ENCODE measurements around the gene PTPN13. TPM values are rescaled to one million over a fixed set of nuclear protein-coding genes. Genes with fewer than 3 reads are reported as not detected.
A peak's percentile ranks its signal among the peaks of the same experiment; 100 is the strongest.

Gene PTPN13
- total RNA-seq, 1 donor from 2014 or later: 244 TPM

DNA sequence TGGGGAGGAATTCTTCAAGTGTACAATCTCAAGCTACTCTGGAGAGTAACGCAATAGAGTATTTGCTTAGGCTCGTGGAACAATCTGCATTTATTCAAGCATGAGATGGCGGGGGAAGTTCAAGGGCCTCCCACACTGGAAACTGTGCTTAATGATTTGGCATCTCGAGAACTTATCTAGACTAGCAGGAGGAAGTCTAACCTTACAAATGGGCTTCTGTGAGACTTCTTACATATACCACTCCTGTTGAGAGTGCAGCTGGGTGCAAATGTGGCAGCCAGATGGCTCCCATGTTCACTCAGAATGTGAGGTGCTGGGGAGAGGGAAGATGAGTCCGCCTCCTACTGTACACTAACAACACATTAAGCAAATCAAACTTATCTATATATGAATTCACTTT is 29.3 kb upstream of the PTPN13 start:
- Histone ChIP-seq H3K9me3 (ENCODE audit: low read depth) (no peaks in the 10 kb centered on the region), H3K36me3 (no peaks in the 10 kb centered on the region), H3K4me2 (no peak overlapping the region), H3K4me3 (no peak overlapping the region), H4K20me1 (ENCODE audit: low read depth) (no peaks in the 10 kb centered on the region), H3K27me3 (no peaks in the 10 kb centered on the region), H3F3A (ENCODE audit: low read depth) (no peaks in the 10 kb centered on the region), H3K9ac (no peak overlapping the region), H3K79me2 (ENCODE audit: low read depth) (peaks cover 4% of the 10 kb centered on the region), H3K27ac (no peak overlapping the region), H3K4me1 (no peaks in the 10 kb centered on the region), H2AFZ (replicated peaks) (no peak overlapping the region)
- Mint-ChIP-seq H3K4me3 (no peak overlapping the region), H3K4me1 (peaks cover 3% of the 10 kb centered on the region), H3K27me3 (ENCODE audit: insufficient read depth, low read depth) (no peaks in the 10 kb centered on the region), H3K27ac (no peak overlapping the region), H3K9me3 (no peaks in the 10 kb centered on the region), H3K36me3 (peaks cover 5% of the 10 kb centered on the region)
- TF ChIP-seq EZH2phosphoT487 (IDR thresholded peaks at IDR 0.05): no peak
- TF ChIP-seq, protein P1, sequence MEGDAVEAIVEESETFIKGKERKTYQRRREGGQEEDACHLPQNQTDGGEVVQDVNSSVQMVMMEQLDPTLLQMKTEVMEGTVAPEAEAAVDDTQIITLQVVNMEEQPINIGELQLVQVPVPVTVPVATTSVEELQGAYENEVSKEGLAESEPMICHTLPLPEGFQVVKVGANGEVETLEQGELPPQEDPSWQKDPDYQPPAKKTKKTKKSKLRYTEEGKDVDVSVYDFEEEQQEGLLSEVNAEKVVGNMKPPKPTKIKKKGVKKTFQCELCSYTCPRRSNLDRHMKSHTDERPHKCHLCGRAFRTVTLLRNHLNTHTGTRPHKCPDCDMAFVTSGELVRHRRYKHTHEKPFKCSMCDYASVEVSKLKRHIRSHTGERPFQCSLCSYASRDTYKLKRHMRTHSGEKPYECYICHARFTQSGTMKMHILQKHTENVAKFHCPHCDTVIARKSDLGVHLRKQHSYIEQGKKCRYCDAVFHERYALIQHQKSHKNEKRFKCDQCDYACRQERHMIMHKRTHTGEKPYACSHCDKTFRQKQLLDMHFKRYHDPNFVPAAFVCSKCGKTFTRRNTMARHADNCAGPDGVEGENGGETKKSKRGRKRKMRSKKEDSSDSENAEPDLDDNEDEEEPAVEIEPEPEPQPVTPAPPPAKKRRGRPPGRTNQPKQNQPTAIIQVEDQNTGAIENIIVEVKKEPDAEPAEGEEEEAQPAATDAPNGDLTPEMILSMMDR (IDR thresholded peaks at IDR 0.05): no peak
- no peak for TF ChIP-seq EZH2 (IDR thresholded peaks at IDR 0.05)
- DNase-seq (ENCODE audit: low spot score): no peak

DNA sequence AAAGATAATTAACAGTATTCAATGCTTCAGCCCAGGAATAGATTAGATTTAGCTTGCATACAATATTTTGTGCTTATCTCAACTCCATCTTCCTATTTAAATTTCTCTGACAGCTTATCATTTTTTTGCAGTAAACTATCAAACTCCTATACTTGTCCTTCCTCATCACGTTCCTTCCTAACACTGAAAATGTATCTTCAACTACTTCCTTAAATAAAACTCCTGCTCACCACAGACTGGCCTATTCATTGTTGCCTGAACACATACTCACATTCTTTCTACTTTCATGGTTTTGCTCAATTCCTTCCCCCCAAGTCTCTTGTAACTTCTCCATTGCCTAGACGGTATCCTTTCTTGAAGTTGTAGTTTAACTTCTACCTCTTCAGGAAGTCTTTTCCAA is 28.5 kb upstream of the PTPN13 start:
- H3K36me3 ChIP-seq: no peaks in the 10 kb centered on the region
- peaks cover 7% of the 10 kb centered on the region for H3K79me2 ChIP-seq (ENCODE audit: low read depth)
- H3K27ac Mint-ChIP-seq: no peak overlapping the region
- H3F3A ChIP-seq (ENCODE audit: low read depth): no peaks in the 10 kb centered on the region
- no peak overlapping the region for H3K4me3 Mint-ChIP-seq
- H3K4me1 ChIP-seq: peaks cover 4% of the 10 kb centered on the region
- no peaks in the 10 kb centered on the region for H4K20me1 ChIP-seq (ENCODE audit: low read depth)
- H3K36me3 Mint-ChIP-seq: peaks cover 5% of the 10 kb centered on the region
- no peak overlapping the region for H2AFZ ChIP-seq (replicated peaks)
- no peaks in the 10 kb centered on the region for H3K27me3 ChIP-seq
- no peaks in the 10 kb centered on the region for H3K9me3 ChIP-seq (ENCODE audit: low read depth)
- no peaks in the 10 kb centered on the region for H3K27me3 Mint-ChIP-seq (ENCODE audit: insufficient read depth, low read depth)
- H3K4me2 ChIP-seq: no peak overlapping the region
- DNase-seq (ENCODE audit: low spot score): no peak
- H3K4me3 ChIP-seq: no peak overlapping the region
- H3K9ac ChIP-seq: no peak overlapping the region
- no peak overlapping the region for H3K27ac ChIP-seq
- H3K9me3 Mint-ChIP-seq: no peaks in the 10 kb centered on the region
- peaks cover 4% of the 10 kb centered on the region for H3K4me1 Mint-ChIP-seq
- TF ChIP-seq EZH2 (IDR thresholded peaks at IDR 0.05): no peak
- TF ChIP-seq, protein P1 (IDR thresholded peaks at IDR 0.05): no peak
- TF ChIP-seq EZH2phosphoT487 (IDR thresholded peaks at IDR 0.05): no peak

DNA sequence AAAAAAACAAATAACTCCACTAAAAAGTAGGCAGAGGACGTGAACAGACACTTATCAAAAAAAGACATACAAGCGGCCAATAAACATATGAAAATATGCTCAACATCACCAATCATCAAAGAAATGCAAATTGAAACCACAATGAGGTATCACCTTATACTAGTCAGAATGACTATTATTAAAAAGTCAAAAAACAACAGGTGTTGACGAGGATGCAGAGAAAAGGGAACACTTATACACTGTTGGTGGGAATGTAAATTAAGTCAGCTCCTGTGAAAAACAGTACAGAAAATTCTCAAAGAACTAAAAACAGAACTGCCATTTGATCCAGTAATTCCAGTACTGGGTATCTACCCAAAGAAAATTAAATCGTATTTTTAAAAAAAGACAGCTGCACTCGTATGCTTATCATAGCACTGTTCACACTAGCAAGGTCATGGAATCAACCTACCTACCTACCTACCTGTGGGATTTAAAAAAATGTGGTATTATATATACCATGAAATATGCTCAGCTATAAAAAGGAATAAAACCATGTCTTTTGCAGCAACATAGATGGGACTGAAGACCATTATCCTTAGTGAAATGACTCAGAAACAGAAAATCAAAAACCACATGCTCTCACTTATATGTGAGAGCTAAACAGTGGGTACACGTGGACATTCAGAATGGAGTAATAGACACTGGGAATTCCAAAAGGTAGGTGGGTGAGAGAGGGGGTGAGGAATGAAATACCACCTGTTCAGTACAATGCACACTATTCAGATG is 24.8 kb upstream of the PTPN13 start:
- H3K4me1 Mint-ChIP-seq: peaks cover 3% of the 10 kb centered on the region
- Histone ChIP-seq H4K20me1 (ENCODE audit: low read depth) (no peaks in the 10 kb centered on the region), H3K9me3 (ENCODE audit: low read depth) (no peaks in the 10 kb centered on the region), H3K9ac (no peak overlapping the region), H3K27ac (no peak overlapping the region), H3F3A (ENCODE audit: low read depth) (no peaks in the 10 kb centered on the region), H3K27me3 (no peaks in the 10 kb centered on the region), H3K36me3 (no peaks in the 10 kb centered on the region), H3K79me2 (ENCODE audit: low read depth) (peaks cover 7% of the 10 kb centered on the region), H3K4me2 (no peak overlapping the region), H2AFZ (replicated peaks) (no peak overlapping the region), H3K4me3 (no peak overlapping the region), H3K4me1 (peaks cover 21% of the 10 kb centered on the region)
- no peaks in the 10 kb centered on the region for H3K9me3 Mint-ChIP-seq
- TF ChIP-seq, protein P1 (IDR thresholded peaks at IDR 0.05): no peak
- TF ChIP-seq EZH2 (IDR thresholded peaks at IDR 0.05) (no peak), EZH2phosphoT487 (IDR thresholded peaks at IDR 0.05) (no peak)
- peak overlapping the region; percentile 4 for H3K4me3 Mint-ChIP-seq
- no peak overlapping the region for H3K27ac Mint-ChIP-seq
- peaks cover 4% of the 10 kb centered on the region for H3K36me3 Mint-ChIP-seq
- no peak for DNase-seq (ENCODE audit: low spot score)
- no peaks in the 10 kb centered on the region for H3K27me3 Mint-ChIP-seq (ENCODE audit: insufficient read depth, low read depth)
